Stimulated activated naive CD4-positive, alpha-beta T cell treated with Interleukin-2 at 50 U/mL for 16 hours (primary cell): ENCODE data around the gene NPRL2.

Experiments used
- DNase-seq: peaks from one replicate; lab custom pipeline; 2025; lab: John Stamatoyannopoulos, UW

NPRL2 gene

GRCh38 chr3:50373146-50374051 lies 22.8 kb upstream of the NPRL2 start:
- DNase-seq: no peak

GRCh38 chr3:50372349-50372748 lies 21.8 kb upstream of the NPRL2 start:
- no peak for DNase-seq

- no peak for DNase-seq
Observed at GRCh38 chr3:50371133-50371685, 20.6 kb upstream of the NPRL2 start.

- no peak for DNase-seq
Observed at GRCh38 chr3:50370594-50370993, 20.0 kb upstream of the NPRL2 start.

- DNase-seq: no peak
Observed at GRCh38 chr3:50369012-50369670, 18.6 kb upstream of the NPRL2 start.

GRCh38 chr3:50365842-50366220 lies 15.3 kb upstream of the NPRL2 start:
- no peak for DNase-seq

GRCh38 chr3:50365080-50365841 lies 14.7 kb upstream of the NPRL2 start:
- DNase-seq: peak; percentile 94

GRCh38 chr3:50364573-50365079 lies 14.1 kb upstream of the NPRL2 start:
- DNase-seq: no peak

- DNase-seq: no peak
Observed at GRCh38 chr3:50359760-50360110, 9.2 kb upstream of the NPRL2 start.

- peak; percentile 96 for DNase-seq
Observed at GRCh38 chr3:50358911-50359759, 8.6 kb upstream of the NPRL2 start, which contains the start of gene TMEM115. Gene TMEM115, minus strand, starts transcription at chr3:50359521. Its CDS starts 458 bp downstream, at chr3:50359063.

GRCh38 chr3:50358355-50358910 lies 7.9 kb upstream of the NPRL2 start:
- DNase-seq: no peak

GRCh38 chr3:50357481-50357880 lies 6.9 kb upstream of the NPRL2 start:
- no peak for DNase-seq

GRCh38 chr3:50356553-50356952 lies 6.0 kb upstream of the NPRL2 start:
- DNase-seq: no peak

- DNase-seq: no peak
Observed at GRCh38 chr3:50355829-50356552, 5.4 kb upstream of the NPRL2 start.

GRCh38 chr3:50354850-50355249 lies 4.3 kb upstream of the NPRL2 start:
- DNase-seq: no peak

GRCh38 chr3:50354186-50354764 lies 3.7 kb upstream of the NPRL2 start:
- no peak for DNase-seq

GRCh38 chr3:50353245-50354004 lies 2.9 kb upstream of the NPRL2 start:
- DNase-seq: no peak

- DNase-seq: no peak
Observed at GRCh38 chr3:50352781-50353180, 2.2 kb upstream of the NPRL2 start.

- no peak for DNase-seq
Observed at GRCh38 chr3:50351323-50351697, 735 bp upstream of the NPRL2 start.
